HepG2 (cell line): Measurements from ENCODE around the gene CACNA1I. TPM values are rescaled to one million over a fixed set of nuclear protein-coding genes. Genes with fewer than 3 reads are reported as not detected.
A peak's percentile ranks its signal among the peaks of the same experiment; 100 is the strongest.

Experiments used
- AGO2 ChIP-seq: fragments of 200-400 bp; formaldehyde crosslinking; optimal IDR thresholded peaks from 2 replicates; pipeline ENCODE3; 2017; ENCODE audit warnings: mild to moderate bottlenecking, low read depth, low read length, moderate library complexity
- ATF2 ChIP-seq: sonication (generic); formaldehyde crosslinking; IDR thresholded peaks from 2 replicates; pipeline ENCODE4 v1.4.0; 2020; ENCODE audit warnings: missing genetic modification reagents
- BRD4 ChIP-seq: sonication (generic); formaldehyde crosslinking; IDR thresholded peaks from 2 replicates; pipeline ENCODE4 v1.4.0; 2020; ENCODE audit warnings: missing genetic modification reagents
- CCAR2 ChIP-seq: fragments of 200-400 bp; formaldehyde crosslinking; optimal IDR thresholded peaks from 2 replicates; pipeline ENCODE3; 2018; ENCODE audit warnings: low read depth, mild to moderate bottlenecking, low read length, moderate library complexity
- GATA4 ChIP-seq: sonication (generic); IDR thresholded peaks from 2 replicates; pipeline ENCODE4 v1.6.1; 2016; ENCODE audit warnings: antibody characterized with exemption, low read depth, borderline replicate concordance
- GATAD1 ChIP-seq: IDR thresholded peaks from 2 replicates; pipeline ENCODE4 v1.6.1; 2016; ENCODE audit warnings: missing genetic modification reagents, missing compliant biosample characterization
- HIC2 ChIP-seq: sonication (generic); formaldehyde crosslinking; IDR thresholded peaks from 2 replicates; pipeline ENCODE4 v1.9.0; 2022; ENCODE audit warnings: low read depth, missing genetic modification reagents
- ISX ChIP-seq: sonication (generic); formaldehyde crosslinking; conservative IDR thresholded peaks from 2 replicates; pipeline ENCODE4 v1.5.0; 2020; ENCODE audit warnings: missing genetic modification reagents
- KDM5B ChIP-seq: sonication (generic); formaldehyde crosslinking; IDR thresholded peaks from 2 replicates; pipeline ENCODE4 v1.4.0; 2020; ENCODE audit warnings: missing genetic modification reagents, mild to moderate bottlenecking, borderline replicate concordance
- NCOR1 ChIP-seq: fragments of 200-600 bp; sonication (generic); IDR thresholded peaks from 2 replicates; pipeline ENCODE4 v1.7.0; 2017; ENCODE audit warnings: antibody characterized with exemption, low read length, borderline replicate concordance
- POLR2G ChIP-seq: fragments of 200-400 bp; formaldehyde crosslinking; IDR thresholded peaks from 2 replicates; pipeline ENCODE4 v1.6.1; 2018; ENCODE audit warnings: mild to moderate bottlenecking, low read depth, low read length, moderate library complexity
- RERE ChIP-seq: IDR thresholded peaks from 2 replicates; pipeline ENCODE4 v1.6.1; 2016; ENCODE audit warnings: low read depth, missing genetic modification reagents, missing compliant biosample characterization
- SP4 ChIP-seq: sonication (generic); formaldehyde crosslinking; IDR thresholded peaks from 2 replicates; pipeline ENCODE4 v1.8.1; 2023; ENCODE audit warnings: mild to moderate bottlenecking, missing genetic modification reagents
- THYN1 ChIP-seq: sonication (generic); formaldehyde crosslinking; IDR thresholded peaks from 2 replicates; pipeline ENCODE4 v1.8.1; 2023; ENCODE audit warnings: low read depth, mild to moderate bottlenecking, moderate library complexity, missing genetic modification reagents, borderline replicate concordance
- TIGD3 ChIP-seq: sonication (generic); formaldehyde crosslinking; IDR thresholded peaks from 2 replicates; pipeline ENCODE4 v1.5.1; 2020; ENCODE audit warnings: mild to moderate bottlenecking, missing genetic modification reagents, borderline replicate concordance
- TOE1 ChIP-seq: sonication (generic); formaldehyde crosslinking; IDR thresholded peaks from 2 replicates; pipeline ENCODE4 v1.4.0; 2020; ENCODE audit warnings: mild to moderate bottlenecking, missing genetic modification reagents
- XBP1 ChIP-seq: sonication (generic); formaldehyde crosslinking; IDR thresholded peaks from 2 replicates; pipeline ENCODE4 v1.5.0; 2020; ENCODE audit warnings: missing genetic modification reagents
- ZMYM3 ChIP-seq: sonication (generic); formaldehyde crosslinking; IDR thresholded peaks from 2 replicates; pipeline ENCODE4 v1.5.1; 2020; ENCODE audit warnings: mild to moderate bottlenecking, missing genetic modification reagents
- ZNF891 ChIP-seq: sonication (generic); formaldehyde crosslinking; IDR thresholded peaks from 2 replicates; pipeline ENCODE4 v1.5.0; 2020; ENCODE audit warnings: mild to moderate bottlenecking, missing genetic modification reagents
- ZSCAN31 ChIP-seq: sonication (generic); formaldehyde crosslinking; IDR thresholded peaks from 2 replicates; pipeline ENCODE4 v1.5.0; 2020; ENCODE audit warnings: low read depth, mild to moderate bottlenecking, missing genetic modification reagents
- polyA plus RNA-seq, 8 experiments: library from polyadenylated mRNA; depleted of rRNA in 3 of 8; stranded (reverse) in 7 of 8; unstranded in 1 of 8; fragments of >200 nt; fragmentation: Illumina TruSeq in 4 of 8; extraction: Trizol in 4 of 8; gene quantifications; 2 replicates each; pipeline versions ENCODE4 v1.2.1 to v1.2.3, GENCODE V29; 2011 to 2016; ENCODE audit warnings: low read depth in 4 of 8, missing spikeins in 1 of 8, mixed read lengths in 1 of 8; ENCODE audit not compliant: insufficient read depth in 1 of 8
- total RNA-seq, 5 experiments: library from RNA; depleted of rRNA; stranded (reverse); fragments of >200 nt; fragmentation: Illumina TruSeq; extraction: Trizol; gene quantifications; 2 replicates each; pipeline ENCODE4 v1.2.3, GENCODE V29; 2016; ENCODE audit warnings: low read depth in 1 of 5

CACNA1I gene
- total and polyA plus RNA-seq, 2 of the 13 experiments (the other 11 are each of a cell fraction or from before 2014, with no cell fraction given): not detected

- TF ChIP-seq ATF2 (CRISPR knock-in tag) (no peak), TIGD3 (0 out of 2 replicates have a peak, but pooled peaks have one; percentile 61), CCAR2 (no peak), GATAD1 (no peak), THYN1 (CRISPR knock-in tag) (no peak), HIC2 (CRISPR knock-in tag) (peak; percentile 34; the same call in 1 of the 2 replicates), SP4 (CRISPR knock-in tag) (0 out of 2 replicates have a peak, but pooled peaks have one; percentile 38), ISX (CRISPR knock-in tag) (no peak), BRD4 (CRISPR knock-in tag) (no peak), RERE (CRISPR knock-in tag) (no peak), ZNF891 (CRISPR knock-in tag) (0 out of 2 replicates have a peak, but pooled peaks have one; percentile 36), AGO2 (peak; percentile 92), POLR2G (peak; percentile 57), GATA4 (no peak), NCOR1 (no peak), TOE1 (CRISPR knock-in tag) (no peak), ZMYM3 (CRISPR knock-in tag) (no peak), ZSCAN31 (CRISPR knock-in tag) (0 out of 2 replicates have a peak, but pooled peaks have one; percentile 24), KDM5B (CRISPR knock-in tag) (no peak), XBP1 (no peak)
Measured at GRCh38 chr22:39524089-39524752, 46.3 kb upstream of the CACNA1I start (continued).
